ENCODE measurements around the gene FLNB. TPM values are rescaled to one million over a fixed set of nuclear protein-coding genes. Genes with fewer than 3 reads are reported as not detected.

FLNB gene
- total and polyA plus RNA-seq, 9 of the 15 experiments (the other 6 are each of a cell fraction or from before 2014, with no cell fraction given): 9.4 to 48.1 (median 25.6) TPM

GRCh38 chr3:58155838-58156237, 147.6 kb downstream of the FLNB start:
- Histone ChIP-seq H3K9me3 (replicated peaks; ENCODE audit: control insufficient read depth, insufficient read depth, low read depth, low read length) (no peaks in the 10 kb centered on the region), H2AFZ (ENCODE audit: low read depth, low read length) (no peak overlapping the region), H3K4me1 (replicated peaks in 1 of 2; ENCODE audit: control insufficient read depth in 2 of 2, insufficient read depth in 2 of 2, low read length in 2 of 2) (peaks cover 0 to 3% of the 10 kb centered on the region in 2 experiments; a peak in 1 of 5 replicates), H3K27ac (ENCODE audit: extremely low read depth, low read depth, low read length) (no peak overlapping the region), H4K20me1 (replicated peaks; ENCODE audit: control insufficient read depth, insufficient read depth, low read length) (no peaks in the 10 kb centered on the region), H3K4me2 (ENCODE audit: insufficient read depth, low read length) (no peak overlapping the region), H3K9me1 (ENCODE audit: control insufficient read depth, insufficient read depth, low read length) (no peaks in the 10 kb centered on the region), H3K36me3 (ENCODE audit: control insufficient read depth, insufficient read depth, low read length) (peaks cover 46% of the 10 kb centered on the region; the same call in 2 of the 3 replicates), H3K4me3 (no peak overlapping the region), H3K27me3 (ENCODE audit: control insufficient read depth in 2 of 2, insufficient read depth in 2 of 2, low read length in 2 of 2) (no peaks in the 10 kb centered on the region), H3K79me2 (ENCODE audit: control insufficient read depth, insufficient read depth, low read length) (no peaks in the 10 kb centered on the region), H3K9ac (ENCODE audit: insufficient read depth in 1 of 2, low read depth in 2 of 2, low read length in 2 of 2) (no peak overlapping the region)
- no peak for DNase-seq (ENCODE audit: extremely low read depth in 1 of 4, low spot score in 3 of 4)
- BruUV-seq (replicated peaks): no TSS peak
- in situ Hi-C loops (cut with MboI) (loop anchor here (25.0 kb wide), 1 partner anchor 144 kb away; the partner anchor contains the start of gene FLNB), intact Hi-C loops (cut with micrococcal nuclease) (no loop called here)
- no peak for FAIRE-seq
- ChIA-PET POLR2A (no interaction called here), CTCF (ENCODE audit: low intra/inter-chr PET ratio) (no interaction called here)
- ATAC-seq: no peak
- no peak for TF ChIP-seq ZNF316 (IDR thresholded peaks at IDR 0.05)
- TF ChIP-seq SMARCA4 (IDR thresholded peaks at IDR 0.05): no peak
- no peak for TF ChIP-seq GABPB1 (CRISPR knock-in tag; IDR thresholded peaks at IDR 0.05)
- no peak for TF ChIP-seq ARID2 (IDR thresholded peaks at IDR 0.05)
- TF ChIP-seq FIP1L1 (IDR thresholded peaks at IDR 0.05; ENCODE audit: low read depth, low read length, poor library complexity, severe bottlenecking): no peak
- TF ChIP-seq ZC3H4 (CRISPR knock-in tag; IDR thresholded peaks at IDR 0.05; ENCODE audit: borderline replicate concordance): no peak
- no peak for TF ChIP-seq ZFPM2 (CRISPR knock-in tag; IDR thresholded peaks at IDR 0.05)
- TF ChIP-seq MCM7 (IDR thresholded peaks at IDR 0.05): no peak
- 92% methylated on average over 10 of the region's 10 CpGs for WGBS (ENCODE audit: insufficient coverage, low coverage, missing lambda C conversion rate)

GRCh38 chr3:58157700-58158099, 149.5 kb downstream of the FLNB start:
- Histone ChIP-seq H3K79me2 (ENCODE audit: control insufficient read depth, insufficient read depth, low read length) (no peaks in the 10 kb centered on the region), H3K27ac (ENCODE audit: extremely low read depth, low read depth, low read length) (no peak overlapping the region), H3K9ac (ENCODE audit: insufficient read depth in 1 of 2, low read depth in 2 of 2, low read length in 2 of 2) (no peak overlapping the region), H3K9me3 (replicated peaks; ENCODE audit: control insufficient read depth, insufficient read depth, low read depth, low read length) (no peaks in the 10 kb centered on the region), H3K9me1 (ENCODE audit: control insufficient read depth, insufficient read depth, low read length) (no peaks in the 10 kb centered on the region), H3K36me3 (ENCODE audit: control insufficient read depth, insufficient read depth, low read length) (peaks cover 40% of the 10 kb centered on the region; the same call in 2 of the 3 replicates), H2AFZ (ENCODE audit: low read depth, low read length) (no peak overlapping the region), H3K4me2 (ENCODE audit: insufficient read depth, low read length) (no peak overlapping the region), H3K4me3 (no peak overlapping the region), H3K27me3 (ENCODE audit: control insufficient read depth in 2 of 2, insufficient read depth in 2 of 2, low read length in 2 of 2) (no peaks in the 10 kb centered on the region), H4K20me1 (replicated peaks; ENCODE audit: control insufficient read depth, insufficient read depth, low read length) (no peaks in the 10 kb centered on the region), H3K4me1 (replicated peaks in 1 of 2; ENCODE audit: control insufficient read depth in 2 of 2, insufficient read depth in 2 of 2, low read length in 2 of 2) (peaks cover 15 to 16% of the 10 kb centered on the region in 2 experiments; a peak in 4 of 5 replicates)
- no peak for ATAC-seq
- intact Hi-C loops (cut with micrococcal nuclease): no loop called here
- WGBS (ENCODE audit: insufficient coverage, low coverage, missing lambda C conversion rate): 85% methylated on average over 11 of the region's 11 CpGs
- no TSS peak for BruUV-seq (replicated peaks)
- ChIA-PET POLR2A (interaction anchor here (0.7 to 1.2 kb wide), 2 partner anchors 10 to 15 kb away, joined by 3 to 4 read pairs; no protein-coding TSS in a partner anchor), CTCF (ENCODE audit: low intra/inter-chr PET ratio) (no interaction called here)
- no peak for DNase-seq (ENCODE audit: extremely low read depth in 1 of 4, low spot score in 3 of 4)
- in situ Hi-C loops (cut with MboI): loop anchor here (25.0 kb wide), 1 partner anchor 145 kb away; the partner anchor contains the start of gene FLNB
- no peak for FAIRE-seq
- TF ChIP-seq BRCA1 (IDR thresholded peaks at IDR 0.05): no peak
- TF ChIP-seq BRCA1 (CRISPR knock-in tag; IDR thresholded peaks at IDR 0.05): no peak
- no peak for TF ChIP-seq BRF2 (IDR thresholded peaks at IDR 0.05; ENCODE audit: borderline replicate concordance, insufficient read depth, insufficient read length)
- no peak for TF ChIP-seq ZC3H4 (CRISPR knock-in tag; IDR thresholded peaks at IDR 0.05; ENCODE audit: borderline replicate concordance)
- no peak for TF ChIP-seq HCFC1 (IDR thresholded peaks at IDR 0.05; ENCODE audit: low read depth, low read length)
- no peak for TF ChIP-seq HDGF (IDR thresholded peaks at IDR 0.05)
- no peak for TF ChIP-seq NFYB (IDR thresholded peaks at IDR 0.05; ENCODE audit: extremely low read depth, insufficient read length)
- no peak for TF ChIP-seq ELK1 (CRISPR knock-in tag; IDR thresholded peaks at IDR 0.05)
- no peak for TF ChIP-seq ZFPM2 (CRISPR knock-in tag; IDR thresholded peaks at IDR 0.05)
- no peak for TF ChIP-seq GATA2 (CRISPR knock-in tag; IDR thresholded peaks at IDR 0.05)
- no peak for TF ChIP-seq HDAC1 (IDR thresholded peaks at IDR 0.05)

All from K562 (cell line).